Neural progenitor cell (in vitro differentiated cells): ENCODE measurements around the gene AP2B1.

Source experiments
- CTCF ChIP-seq: fragments of 200-600 bp; sonication (generic); IDR thresholded peaks from 2 replicates; pipeline ENCODE4 v1.5.1; 2017; ENCODE audit warnings: antibody characterized with exemption, mild to moderate bottlenecking
- EZH2 ChIP-seq: fragments of 200-600 bp; sonication (generic); IDR thresholded peaks from 2 replicates; pipeline ENCODE4 v1.6.1; 2017; ENCODE audit warnings: antibody characterized with exemption, mild to moderate bottlenecking, moderate library complexity
- EZH2phosphoT487 ChIP-seq: fragments of 200-600 bp; sonication (generic); IDR thresholded peaks from 2 replicates; pipeline ENCODE4 v1.6.1; 2017; ENCODE audit warnings: antibody characterized with exemption

- no peak for TF ChIP-seq CTCF
- TF ChIP-seq EZH2phosphoT487, result no peak
- no peak for TF ChIP-seq EZH2
Observed at GRCh38 chr17:35588196-35588920, 1.2 kb downstream of the AP2B1 start.
